Measurements from ENCODE around the gene KCNC4.

- TF ChIP-seq CTCF (IDR thresholded peaks at IDR 0.05) (no peak), POLR2AphosphoS5 (IDR thresholded peaks at IDR 0.05) (no peak), POLR2A (IDR thresholded peaks at IDR 0.05) (no peak), EP300 (IDR thresholded peaks at IDR 0.05) (no peak)
Measured at GRCh38 chr1:110215621-110216515, 5.8 kb downstream of the KCNC4 start.

Measured in stomach (tissue), 4 donors.